Putamen (tissue), 1 donor: ENCODE data around the gene TASP1.
"Not testable (repeated sequence)": the region's sequence is repeated elsewhere in the genome, so short reads cannot be mapped to it uniquely, and the experiment has no call there.

Experiments
- DNase-seq: peaks from one replicate; pipeline ENCODE4 v3.0.0-alpha.2; 2016; ENCODE audit warnings: low spot score

Gene TASP1

GRCh38 chr20:13492001-13492481 is 146.7 kb downstream of the TASP1 start:
- DNase-seq: peak; percentile 2

DNA sequence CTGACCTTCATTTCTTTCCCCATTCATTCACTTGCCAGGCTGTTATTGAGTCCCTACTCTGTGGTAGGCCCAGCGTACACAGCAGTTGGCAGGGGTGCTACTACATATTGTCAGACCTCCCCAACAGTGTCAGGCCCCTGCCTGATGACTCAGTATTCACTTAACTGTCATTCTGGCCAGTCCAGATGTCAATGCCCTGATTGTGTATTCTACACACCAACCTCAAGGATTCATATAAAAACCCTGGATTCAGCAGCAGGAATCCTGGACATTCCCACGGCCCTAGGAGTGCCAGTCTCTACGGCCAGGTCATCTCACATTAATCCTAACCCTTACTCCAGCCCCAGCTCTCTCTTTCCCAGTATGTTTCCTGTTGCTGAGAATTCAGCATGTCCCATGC is 151.5 kb downstream of the TASP1 start:
- DNase-seq: no peak

- DNase-seq: no peak
Observed at GRCh38 chr20:13486694-13487093, 152.0 kb downstream of the TASP1 start.

DNA sequence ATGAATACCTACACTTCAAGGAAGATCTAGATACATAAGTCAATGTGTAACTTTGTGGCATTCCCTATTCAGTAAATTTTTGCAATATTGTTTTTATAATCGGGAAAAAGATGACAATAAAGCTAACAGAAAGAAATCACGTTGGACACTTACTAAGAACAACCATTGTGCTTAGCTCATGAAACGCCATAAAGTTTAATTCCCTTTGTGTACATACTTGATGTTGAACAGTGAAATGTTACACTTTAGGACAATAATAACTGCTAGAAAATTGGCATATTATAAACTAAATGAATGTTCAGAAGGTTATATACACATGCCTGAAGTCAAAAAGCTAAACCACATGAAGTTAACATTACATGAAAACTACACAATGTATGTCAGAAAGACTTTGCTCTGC is 153.2 kb downstream of the TASP1 start:
- DNase-seq: no peak

- not testable (repeated sequence) for DNase-seq
Observed at GRCh38 chr20:13485019-13485418, 153.7 kb downstream of the TASP1 start.

- DNase-seq: not testable (repeated sequence)
Observed at GRCh38 chr20:13483472-13483871, 155.3 kb downstream of the TASP1 start.

DNA sequence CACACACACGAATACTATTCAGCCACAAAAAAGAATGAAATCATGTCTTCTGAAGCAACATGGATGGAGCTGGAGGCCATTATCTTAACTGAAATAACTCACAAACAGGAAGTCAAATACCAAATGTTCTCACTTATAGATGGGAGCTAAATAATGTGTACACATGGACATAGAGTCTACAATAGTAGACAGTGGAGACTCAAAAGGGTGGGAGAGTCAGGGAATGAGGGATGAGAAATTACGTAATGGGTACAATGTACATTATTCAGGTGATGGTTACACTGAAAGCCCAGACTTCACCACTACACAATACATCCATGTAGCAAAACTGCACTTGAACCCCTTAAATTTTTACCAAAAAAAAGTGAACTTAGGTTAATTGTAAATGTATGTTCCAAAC is 160.4 kb downstream of the TASP1 start:
- no peak for DNase-seq

DNA sequence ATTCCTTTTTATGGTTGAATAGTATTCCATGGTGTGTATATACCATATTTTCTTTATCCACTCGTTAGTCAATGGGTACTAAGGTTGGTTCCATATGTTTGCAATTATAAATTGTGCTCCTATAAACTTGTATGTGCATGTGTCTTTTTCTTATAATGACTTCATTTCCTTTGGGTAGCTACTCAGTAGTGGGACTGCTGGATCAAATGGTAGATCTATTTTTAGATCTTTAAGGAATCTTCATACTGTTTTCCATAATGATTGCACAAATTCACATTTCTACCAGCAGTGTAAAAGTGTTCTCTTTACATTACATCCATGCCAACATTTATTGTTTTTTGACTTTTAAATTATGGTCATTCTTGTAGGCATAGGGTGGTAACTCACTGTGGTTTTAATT is 164.3 kb downstream of the TASP1 start:
- DNase-seq: no peak

- DNase-seq: no peak
Observed at GRCh38 chr20:13469262-13469661, 169.5 kb downstream of the TASP1 start.

DNA sequence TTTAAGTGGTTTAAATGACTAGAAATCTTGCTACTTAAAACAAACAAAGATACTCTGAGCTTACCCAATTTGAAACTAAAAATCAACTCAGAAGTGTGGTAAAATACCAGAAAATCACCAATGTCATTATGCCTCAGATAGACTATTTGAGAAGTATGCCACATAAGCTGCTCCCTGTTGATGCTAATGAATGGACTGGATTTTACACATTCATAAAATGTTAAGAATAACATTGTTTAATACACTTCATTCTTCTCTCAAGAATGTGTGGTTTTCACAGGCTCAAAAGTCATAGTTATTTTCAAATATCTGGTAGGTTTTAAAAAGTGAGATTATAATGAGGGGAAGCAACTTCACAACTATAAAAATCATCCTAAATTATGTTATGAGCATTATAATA is 170.6 kb downstream of the TASP1 start:
- no peak for DNase-seq

DNA sequence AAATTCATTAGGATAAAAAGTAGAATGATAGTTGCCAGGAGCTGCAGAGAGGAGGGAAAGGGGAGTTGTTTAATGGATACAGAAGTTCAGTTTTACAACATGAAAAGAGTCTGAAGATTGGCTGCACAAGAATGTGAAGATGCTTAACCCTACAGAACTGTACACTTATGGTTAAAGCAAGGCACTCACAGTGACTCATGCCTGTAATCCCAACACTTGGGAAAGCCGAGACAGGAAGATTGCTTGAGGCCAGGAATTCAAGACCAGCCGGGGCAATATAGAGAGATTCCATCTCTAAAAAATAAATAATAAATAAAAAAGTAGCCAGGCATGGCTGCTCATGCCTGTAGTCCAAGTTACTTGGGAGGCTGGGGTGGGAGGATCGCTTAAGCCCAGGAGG is 174.0 kb downstream of the TASP1 start:
- no peak for DNase-seq

- no peak for DNase-seq
Observed at GRCh38 chr20:13461849-13462458, 176.8 kb downstream of the TASP1 start.

DNA sequence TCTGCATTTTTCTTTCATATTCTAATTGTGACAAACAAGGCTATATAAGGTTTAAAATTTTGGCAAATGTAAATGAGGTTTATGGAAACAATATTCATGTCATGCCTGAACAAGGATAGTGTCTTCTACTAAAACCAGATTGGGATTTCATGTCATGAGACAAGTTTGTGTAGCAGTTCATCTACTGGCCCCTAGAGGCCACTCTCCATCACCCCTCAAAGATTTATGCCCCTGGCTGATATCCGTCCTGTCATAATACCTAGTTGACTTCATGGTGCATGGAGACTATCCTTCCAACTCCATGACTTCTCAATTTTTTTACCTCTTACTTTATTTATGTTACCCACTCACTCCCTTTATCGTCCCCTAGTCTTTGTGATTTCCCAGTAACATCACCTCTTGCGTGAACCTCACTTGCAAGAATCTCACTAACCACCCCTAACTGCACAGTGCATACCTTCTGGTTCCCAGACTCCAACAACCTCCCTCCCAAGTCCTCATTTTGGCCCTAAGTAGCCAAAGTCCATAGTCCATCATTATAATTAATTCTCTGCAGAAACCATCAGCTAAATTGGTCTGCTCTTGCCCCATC is 179.8 kb downstream of the TASP1 start:
- no peak for DNase-seq

GRCh38 chr20:13457487-13457886 is 181.2 kb downstream of the TASP1 start:
- no peak for DNase-seq

DNA sequence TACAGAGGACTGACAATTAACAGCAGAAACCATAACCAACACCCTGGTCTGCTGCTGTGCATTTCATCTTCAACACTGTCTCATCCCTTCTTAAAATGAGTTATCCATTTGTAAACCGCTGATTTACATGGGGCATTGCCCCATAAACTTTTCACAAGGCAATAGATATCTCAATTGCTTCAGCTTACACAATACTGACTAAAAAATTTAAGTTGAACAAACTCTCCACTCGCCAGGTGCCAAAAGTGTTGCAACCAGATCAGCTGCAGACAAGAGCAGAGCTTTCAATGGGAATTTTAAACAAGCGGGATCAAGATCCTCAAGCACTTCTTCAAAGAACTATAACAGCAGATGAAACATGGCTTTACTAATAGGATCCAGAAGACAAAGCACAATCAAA is 183.0 kb downstream of the TASP1 start:
- DNase-seq: no peak

GRCh38 chr20:13453367-13453766 is 185.4 kb downstream of the TASP1 start:
- no peak for DNase-seq

DNA sequence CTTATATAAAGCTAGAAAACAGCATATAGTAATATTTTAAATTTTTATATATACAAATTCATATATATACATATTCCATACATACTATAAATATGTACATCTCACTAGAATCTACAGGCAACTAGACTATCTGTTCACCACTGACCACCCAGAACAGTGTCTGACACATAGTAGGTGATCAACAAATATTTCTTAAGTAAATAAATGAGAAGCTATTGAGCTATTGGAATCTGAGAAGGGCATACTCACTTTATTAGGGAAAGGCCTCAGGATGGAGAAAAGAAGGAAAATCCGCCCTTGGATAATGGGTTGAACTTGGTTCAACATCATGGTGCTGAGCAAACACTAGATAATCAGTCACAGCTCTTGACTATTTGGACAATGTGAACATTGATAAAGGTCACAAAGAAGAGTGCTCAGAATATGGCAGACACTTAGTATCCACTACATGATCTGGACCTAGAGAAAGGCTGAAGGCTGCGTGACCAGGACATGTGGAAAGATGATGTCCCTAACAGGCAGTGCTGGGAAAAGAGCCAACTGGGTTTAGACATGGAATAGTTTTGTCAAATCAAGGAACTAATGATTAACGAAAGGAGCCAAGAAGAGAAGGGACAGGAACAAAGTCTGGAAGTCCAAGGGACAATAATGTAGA is 186.1 kb downstream of the TASP1 start:
- no peak for DNase-seq

DNA sequence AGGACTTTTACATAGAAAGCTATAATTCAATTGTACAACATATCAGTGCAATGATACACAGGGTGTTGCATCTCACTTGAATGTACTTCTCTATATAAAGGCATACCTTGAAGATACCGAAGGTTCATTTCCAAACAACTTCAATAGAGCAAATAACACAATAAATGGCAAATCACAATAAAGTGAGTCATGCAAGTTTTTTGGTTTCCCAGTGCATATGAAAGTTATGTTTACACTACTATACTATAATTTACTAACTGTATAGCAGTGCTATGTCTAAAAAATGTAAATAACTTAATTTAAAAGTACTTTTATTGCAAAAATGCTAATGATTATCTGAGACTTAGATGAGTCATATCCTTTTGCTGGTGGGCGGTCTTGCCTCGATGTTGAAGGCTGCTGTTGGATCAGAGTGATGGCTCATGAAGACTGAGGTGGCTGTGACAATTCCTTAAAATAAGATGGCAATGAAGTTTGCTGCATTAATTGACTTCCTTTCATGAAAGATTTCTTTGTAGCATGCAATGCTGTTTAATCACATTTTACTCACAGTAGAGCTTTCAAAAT is 188.8 kb downstream of the TASP1 start:
- DNase-seq: peak; percentile 69

DNA sequence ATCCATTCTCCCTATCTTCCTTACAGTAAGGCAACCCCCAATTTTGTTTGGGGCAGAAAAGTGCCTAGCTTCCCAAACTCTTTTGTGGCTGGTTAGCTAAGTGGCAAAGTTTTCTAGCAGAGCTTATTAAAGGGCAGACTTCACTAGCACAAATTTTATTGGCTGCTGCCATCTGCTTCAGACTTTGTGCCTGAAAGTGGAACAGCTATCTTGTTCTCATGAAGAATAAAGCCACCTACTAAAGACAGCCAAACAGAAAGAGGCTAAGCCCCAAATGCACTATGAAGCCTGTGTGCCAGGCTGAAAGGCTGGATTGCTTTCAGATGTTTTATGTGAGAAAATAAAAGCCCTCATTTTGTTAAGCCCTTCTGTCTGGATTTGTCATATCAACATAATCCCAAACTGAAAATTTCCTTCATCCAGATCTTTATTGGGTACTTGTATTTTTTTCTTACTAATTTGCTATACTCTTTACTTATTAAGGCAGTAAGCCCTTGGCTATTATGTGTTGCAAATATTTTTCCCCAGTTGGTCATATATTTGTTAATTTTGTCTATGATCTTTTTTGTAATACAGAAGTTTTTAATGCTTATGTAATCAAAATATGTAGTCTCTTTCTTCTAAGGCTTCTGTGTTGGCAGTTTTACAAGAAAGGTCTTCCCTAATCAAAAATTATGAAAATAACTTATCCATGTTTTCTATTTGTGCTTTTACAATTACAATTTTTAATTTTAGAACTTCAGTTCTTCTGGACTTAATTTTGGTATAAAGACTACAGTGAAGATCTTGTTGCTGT is 191.1 kb downstream of the TASP1 start:
- peak; percentile 1 for DNase-seq

DNA sequence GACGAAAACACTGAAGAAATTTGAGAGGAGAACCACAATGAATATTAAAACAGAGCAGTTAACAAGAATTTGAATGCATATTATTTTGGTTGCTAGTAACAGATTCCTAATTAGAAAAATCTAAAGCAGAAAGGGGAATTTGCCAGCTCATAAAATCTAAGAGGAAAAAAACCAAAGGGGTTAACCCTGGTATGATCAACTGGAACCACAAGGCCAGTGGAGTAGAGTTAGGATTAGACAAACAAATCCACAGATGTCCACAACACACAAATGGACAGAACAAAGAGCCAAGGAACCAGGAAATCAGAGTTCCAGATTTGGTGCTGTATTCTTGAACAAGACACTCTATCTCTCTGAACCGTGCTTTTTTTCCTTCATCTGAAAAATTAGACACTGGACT is 195.0 kb downstream of the TASP1 start:
- DNase-seq: no peak

DNA sequence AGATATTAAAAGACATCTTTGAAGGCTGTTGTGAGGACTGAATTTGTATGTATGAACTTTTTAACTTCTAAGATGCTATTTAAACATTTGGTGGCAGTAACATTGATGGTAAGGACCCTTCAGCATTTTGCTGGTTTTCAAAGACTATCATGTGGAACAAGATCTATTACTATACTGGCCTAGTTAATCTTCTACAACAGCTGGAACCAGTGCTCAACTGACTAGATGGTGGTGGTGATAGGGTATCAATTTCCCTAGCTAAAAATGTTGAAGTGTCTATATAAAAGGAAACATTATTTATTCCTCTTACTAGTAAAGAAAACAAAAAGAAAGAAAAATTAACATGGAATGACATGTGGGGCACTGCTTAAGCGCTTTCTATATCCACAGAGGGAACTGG is 195.7 kb downstream of the TASP1 start:
- no peak for DNase-seq

DNA sequence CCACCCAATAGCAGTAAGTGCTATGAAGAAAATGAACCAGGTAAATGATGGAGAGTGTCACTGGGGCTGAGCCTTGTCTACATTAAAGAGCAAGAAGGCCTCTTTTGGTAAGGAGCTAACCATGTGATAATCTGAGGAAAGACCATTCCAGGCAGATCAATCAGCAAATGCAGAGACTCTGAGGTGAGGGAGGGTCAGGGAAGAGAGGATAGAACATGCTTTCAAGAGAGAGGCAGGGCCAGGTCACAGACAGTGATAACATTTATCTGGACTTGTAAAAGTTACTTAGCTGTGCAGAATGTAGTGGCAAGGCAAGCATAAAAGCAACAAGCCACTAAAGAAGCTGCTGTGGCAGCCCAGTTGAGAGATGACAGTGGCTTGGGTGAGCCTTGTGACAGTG is 197.3 kb downstream of the TASP1 start:
- DNase-seq: no peak
